Stimulated activated CD4-positive, alpha-beta T cell treated with anti-CD3 and anti-CD28 coated beads, Interleukin-15, amount 100 ng/mL, for 24 hours (primary cell): ENCODE data around the gene STAM2.

Experiments
- DNase-seq: peaks from one replicate; pipeline ENCODE4 v3.0.0-alpha.2; 2020

STAM2 gene

GRCh38 chr2:152067823-152068222, 107.7 kb downstream of the STAM2 start:
- no peak for DNase-seq
